Right lobe of liver (tissue), 4 donors: ENCODE results near the gene JAZF1.

Experiments used
- CTCF ChIP-seq, 4 donors: fragments of 200-600 bp in 3 of 4; fragments of 450-650 bp in 1 of 4; IDR thresholded peaks; one replicate each; pipeline versions ENCODE4 v1.5.1 to v1.8.0; 2016 to 2022; ENCODE audit warnings: antibody characterized with exemption in 4 of 4, mild to moderate bottlenecking in 2 of 4
- POLR2A ChIP-seq: fragments of 450-650 bp; IDR thresholded peaks from one replicate; pipeline ENCODE4 v1.6.1; 2017; ENCODE audit warnings: antibody characterized with exemption, mild to moderate bottlenecking
- donor health status: DM: no; HTN: no; CAD: no.
- donor health status: DM: no; HTN: no; CAD: no.
- donor health status: DM: no; HTN: yes; CAD: no.

GRCh38 chr7:28205506-28205905 lies 24.9 kb upstream of the JAZF1 start:
- TF ChIP-seq CTCF (IDR thresholded peaks at IDR 0.05) (no peak), POLR2A (no peak)
